ENCODE measurements around the gene GNAS. TPM values are rescaled to one million over a fixed set of nuclear protein-coding genes. Genes with fewer than 3 reads are reported as not detected.

GNAS gene
- polyA plus RNA-seq, 10 donors = 3,040 to 3,735 (median 3,379) TPM

GRCh38 chr20:58877050-58877975 lies 24.8 kb downstream of the GNAS start:
- DNase-seq = no peak

- DNase-seq = no peak
These were observed 25.5 kb downstream of the GNAS start for GRCh38 chr20:58877976-58878360.

GRCh38 chr20:58878399-58878798 lies 25.9 kb downstream of the GNAS start:
- no peak for DNase-seq

- DNase-seq = no peak
These were observed 27.9 kb downstream of the GNAS start for GRCh38 chr20:58880441-58880840.

GRCh38 chr20:58880994-58881752 lies 28.7 kb downstream of the GNAS start:
- no peak for DNase-seq

- no peak for DNase-seq
These were observed 30.2 kb downstream of the GNAS start for GRCh38 chr20:58882704-58883089.

- peak in 2 of 3 donors; percentile 48 to 69 for DNase-seq
These were observed 30.8 kb downstream of the GNAS start for GRCh38 chr20:58883241-58883691.

- DNase-seq = peak in 1 of 3 donors; percentile 4
These were observed 32.5 kb downstream of the GNAS start for GRCh38 chr20:58884966-58885365.

GRCh38 chr20:58886546-58886945 lies 34.0 kb downstream of the GNAS start:
- no peak for DNase-seq

- DNase-seq = no peak
These were observed 35.6 kb downstream of the GNAS start for GRCh38 chr20:58888103-58888502.

GRCh38 chr20:58888521-58889333 lies 36.2 kb downstream of the GNAS start:
- DNase-seq = peak; percentile 72 to 87 (median 79)

GRCh38 chr20:58889334-58889760 lies 36.8 kb downstream of the GNAS start:
- no peak for DNase-seq

GRCh38 chr20:58889798-58890517 lies 37.4 kb downstream of the GNAS start:
- no peak for DNase-seq

- peak in 2 of 3 donors; percentile 93 to 97 for DNase-seq
These were observed 38.1 kb downstream of the GNAS start for GRCh38 chr20:58890518-58891085.

GRCh38 chr20:58891086-58891717 lies 38.7 kb downstream of the GNAS start:
- DNase-seq = peak in 1 of 3 donors; percentile 88

GRCh38 chr20:58891718-58892140 lies 39.2 kb downstream of the GNAS start:
- peak in 1 of 3 donors; percentile 81 for DNase-seq

- peak; percentile 71 to 92 (median 82) for DNase-seq
These were observed 39.8 kb downstream of the GNAS start for GRCh38 chr20:58892141-58892931.

GRCh38 chr20:58892932-58893224 lies 40.4 kb downstream of the GNAS start:
- DNase-seq = no peak

GRCh38 chr20:58893355-58894120 lies 41.0 kb downstream of the GNAS start:
- peak in 1 of 3 donors; percentile 59 for DNase-seq

Measured in muscle of back (tissue), 11 donors.